CD4-positive, alpha-beta T cell treated with Interleukin-2 at 100 ng/mL for 4 hours (primary cell): ENCODE results near the gene CNKSR2.

ENCODE experiments used
- DNase-seq: peaks from one replicate; pipeline ENCODE4 v3.0.0-alpha.2; 2020; ENCODE audit warnings: low spot score

CNKSR2 gene

GRCh38 chrX:21374163-21374993 lies at the start of gene CNKSR2:
Gene CNKSR2, plus strand, starts transcription at chrX:21374418. Its CDS starts 480 bp downstream, at chrX:21374898.
- DNase-seq, result peak; percentile 60

- DNase-seq, result no peak
These were observed 19.5 kb upstream of the CNKSR2 start for GRCh38 chrX:21354725-21355124.

- DNase-seq, result no peak
These were observed 18.4 kb upstream of the CNKSR2 start for GRCh38 chrX:21355831-21356230.

- DNase-seq, result no peak
These were observed 4.6 kb upstream of the CNKSR2 start for GRCh38 chrX:21369613-21370012.

- no peak for DNase-seq
These were observed 1.2 kb upstream of the CNKSR2 start for GRCh38 chrX:21373001-21373400.

- peak; percentile 3 for DNase-seq
These were observed 518 bp upstream of the CNKSR2 start for GRCh38 chrX:21373637-21374162.

- DNase-seq, result no peak
These were observed 933 bp downstream of the CNKSR2 start for GRCh38 chrX:21374994-21375707.

- no peak for DNase-seq
These were observed 1.4 kb downstream of the CNKSR2 start for GRCh38 chrX:21375708-21376009.

GRCh38 chrX:21376636-21377035 lies 2.4 kb downstream of the CNKSR2 start:
- DNase-seq, result no peak

GRCh38 chrX:21379991-21380390 lies 5.8 kb downstream of the CNKSR2 start:
- no peak for DNase-seq

GRCh38 chrX:21382715-21383114 lies 8.5 kb downstream of the CNKSR2 start:
- no peak for DNase-seq

- no peak for DNase-seq
These were observed 9.3 kb downstream of the CNKSR2 start for GRCh38 chrX:21383546-21383945.

GRCh38 chrX:21384178-21384577 lies 10.0 kb downstream of the CNKSR2 start:
- DNase-seq, result no peak

- DNase-seq, result no peak
These were observed 20.6 kb downstream of the CNKSR2 start for GRCh38 chrX:21394792-21395191.

GRCh38 chrX:21398426-21398825 lies 24.2 kb downstream of the CNKSR2 start:
- no peak for DNase-seq

- no peak for DNase-seq
These were observed 26.3 kb downstream of the CNKSR2 start for GRCh38 chrX:21400408-21401121.

GRCh38 chrX:21408307-21408706 lies 34.1 kb downstream of the CNKSR2 start:
- no peak for DNase-seq

GRCh38 chrX:21408788-21409187 lies 34.6 kb downstream of the CNKSR2 start:
- no peak for DNase-seq

GRCh38 chrX:21412029-21412428 lies 37.8 kb downstream of the CNKSR2 start:
- DNase-seq, result no peak

GRCh38 chrX:21412883-21413282 lies 38.7 kb downstream of the CNKSR2 start:
- DNase-seq, result no peak

- DNase-seq, result no peak
These were observed 52.9 kb downstream of the CNKSR2 start for GRCh38 chrX:21427086-21427485.

GRCh38 chrX:21437036-21437435 lies 62.8 kb downstream of the CNKSR2 start:
- DNase-seq, result no peak

GRCh38 chrX:21438792-21439191 lies 64.6 kb downstream of the CNKSR2 start:
- peak; percentile 16 for DNase-seq
